ENCODE data around the gene EXOC3L1. TPM values are rescaled to one million over a fixed set of nuclear protein-coding genes. Genes with fewer than 3 reads are reported as not detected.

EXOC3L1 gene
- total and polyA plus RNA-seq, 2 of the 13 experiments (the other 11 are each of a cell fraction or from before 2014, with no cell fraction given) = 0.12 TPM; not detected in 1

GRCh38 chr16:67212766-67213165 is 22.8 kb upstream of the EXOC3L1 start:
- ATAC-seq (no peak), DNase-seq (ENCODE audit: low spot score) (no peak), FAIRE-seq (no peak)
- CTCF ChIA-PET (ENCODE audit: low intra/inter-chr PET ratio, low total read pairs) = no interaction called here
- Histone ChIP-seq H3K4me3 (replicated peaks in 1 of 3; ENCODE audit: insufficient read depth in 1 of 3, low read depth in 2 of 3, low read length in 3 of 3) (no peak overlapping the region), H3K36me3 (replicated peaks in 1 of 2; ENCODE audit: control insufficient read depth in 1 of 2, insufficient read depth in 2 of 2, low read length in 2 of 2) (no peaks in the 10 kb centered on the region), H3K9me3 (ENCODE audit: low read length) (no peaks in the 10 kb centered on the region), H3K79me2 (ENCODE audit: insufficient read depth, low read length) (no peaks in the 10 kb centered on the region), H2AFZ (ENCODE audit: low read length) (no peak overlapping the region), H3K4me1 (ENCODE audit: insufficient read depth, low read length) (peaks cover 46% of the 10 kb centered on the region), H3K9ac (ENCODE audit: insufficient read depth, low read depth, low read length) (no peak overlapping the region), H3K4me2 (ENCODE audit: low read depth, low read length) (no peak overlapping the region), H3K27ac (ENCODE audit: extremely low read length, insufficient read depth, low read length) (no peak overlapping the region), H3K27me3 (ENCODE audit: control insufficient read depth in 1 of 2, insufficient read depth in 2 of 2, low read length in 2 of 2) (peaks cover 0 to 2% of the 10 kb centered on the region in 2 experiments; a peak in 1 of 5 replicates), H4K20me1 (ENCODE audit: insufficient read depth, low read length) (no peaks in the 10 kb centered on the region)
- POLR2A ChIA-PET = interaction anchor here (0.7 to 1.4 kb wide), 3 partner anchors 11 to 34 kb away, joined by 3 to 6 read pairs (median 3); partner anchors contain the start of gene FHOD1
- in situ Hi-C loops (cut with HindIII; ENCODE audit: extremely low pct_ligation_motif_present, low pct_unique_long_range_greater_than_20kb) (no loop called here), intact Hi-C loops (cut with micrococcal nuclease; ENCODE audit: unreplicated experiment) (no loop called here)
- no TSS peak for BruUV-seq (replicated peaks)
- TF ChIP-seq ZNF782 (CRISPR knock-in tag; IDR thresholded peaks at IDR 0.05; ENCODE audit: borderline replicate concordance) = no peak
- TF ChIP-seq, protein P1, sequence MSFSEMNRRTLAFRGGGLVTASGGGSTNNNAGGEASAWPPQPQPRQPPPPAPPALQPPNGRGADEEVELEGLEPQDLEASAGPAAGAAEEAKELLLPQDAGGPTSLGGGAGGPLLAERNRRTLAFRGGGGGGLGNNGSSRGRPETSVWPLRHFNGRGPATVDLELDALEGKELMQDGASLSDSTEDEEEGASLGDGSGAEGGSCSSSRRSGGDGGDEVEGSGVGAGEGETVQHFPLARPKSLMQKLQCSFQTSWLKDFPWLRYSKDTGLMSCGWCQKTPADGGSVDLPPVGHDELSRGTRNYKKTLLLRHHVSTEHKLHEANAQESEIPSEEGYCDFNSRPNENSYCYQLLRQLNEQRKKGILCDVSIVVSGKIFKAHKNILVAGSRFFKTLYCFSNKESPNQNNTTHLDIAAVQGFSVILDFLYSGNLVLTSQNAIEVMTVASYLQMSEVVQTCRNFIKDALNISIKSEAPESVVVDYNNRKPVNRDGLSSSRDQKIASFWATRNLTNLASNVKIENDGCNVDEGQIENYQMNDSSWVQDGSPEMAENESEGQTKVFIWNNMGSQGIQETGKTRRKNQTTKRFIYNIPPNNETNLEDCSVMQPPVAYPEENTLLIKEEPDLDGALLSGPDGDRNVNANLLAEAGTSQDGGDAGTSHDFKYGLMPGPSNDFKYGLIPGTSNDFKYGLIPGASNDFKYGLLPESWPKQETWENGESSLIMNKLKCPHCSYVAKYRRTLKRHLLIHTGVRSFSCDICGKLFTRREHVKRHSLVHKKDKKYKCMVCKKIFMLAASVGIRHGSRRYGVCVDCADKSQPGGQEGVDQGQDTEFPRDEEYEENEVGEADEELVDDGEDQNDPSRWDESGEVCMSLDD (CRISPR knock-in tag; IDR thresholded peaks at IDR 0.05; ENCODE audit: borderline replicate concordance) = no peak
- no peak for TF ChIP-seq IRX3 (CRISPR knock-in tag; IDR thresholded peaks at IDR 0.05; ENCODE audit: borderline replicate concordance, low read depth)
- TF ChIP-seq ZBTB20 (CRISPR knock-in tag; IDR thresholded peaks at IDR 0.05; ENCODE audit: borderline replicate concordance, low read depth) = no peak
- TF ChIP-seq ARID2 (CRISPR knock-in tag; IDR thresholded peaks at IDR 0.05; ENCODE audit: borderline replicate concordance) = no peak
- no peak for TF ChIP-seq ZNF558 (CRISPR knock-in tag; IDR thresholded peaks at IDR 0.05; ENCODE audit: borderline replicate concordance)
- TF ChIP-seq ZBTB38 (CRISPR knock-in tag; IDR thresholded peaks at IDR 0.05) = no peak
- TF ChIP-seq MZF1 (CRISPR knock-in tag; IDR thresholded peaks at IDR 0.05; ENCODE audit: borderline replicate concordance) = no peak
- no peak for TF ChIP-seq DR1 (CRISPR knock-in tag; IDR thresholded peaks at IDR 0.05)
- no peak for TF ChIP-seq ZNF263 (CRISPR knock-in tag; IDR thresholded peaks at IDR 0.05)
- TF ChIP-seq SP2 (CRISPR knock-in tag; IDR thresholded peaks at IDR 0.05) = no peak
- TF ChIP-seq USF2 (IDR thresholded peaks at IDR 0.05; ENCODE audit: low read depth, low read length) = no peak
- no peak for TF ChIP-seq USF2 (CRISPR knock-in tag; IDR thresholded peaks at IDR 0.05; ENCODE audit: borderline replicate concordance)
- no peak for TF ChIP-seq ZNF670 (CRISPR knock-in tag; IDR thresholded peaks at IDR 0.05; ENCODE audit: borderline replicate concordance)
- no peak for TF ChIP-seq ATF1 (CRISPR knock-in tag; IDR thresholded peaks at IDR 0.05)
- no peak for TF ChIP-seq MYC (CRISPR knock-in tag; IDR thresholded peaks at IDR 0.05; ENCODE audit: borderline replicate concordance)
- TF ChIP-seq, protein P2, sequence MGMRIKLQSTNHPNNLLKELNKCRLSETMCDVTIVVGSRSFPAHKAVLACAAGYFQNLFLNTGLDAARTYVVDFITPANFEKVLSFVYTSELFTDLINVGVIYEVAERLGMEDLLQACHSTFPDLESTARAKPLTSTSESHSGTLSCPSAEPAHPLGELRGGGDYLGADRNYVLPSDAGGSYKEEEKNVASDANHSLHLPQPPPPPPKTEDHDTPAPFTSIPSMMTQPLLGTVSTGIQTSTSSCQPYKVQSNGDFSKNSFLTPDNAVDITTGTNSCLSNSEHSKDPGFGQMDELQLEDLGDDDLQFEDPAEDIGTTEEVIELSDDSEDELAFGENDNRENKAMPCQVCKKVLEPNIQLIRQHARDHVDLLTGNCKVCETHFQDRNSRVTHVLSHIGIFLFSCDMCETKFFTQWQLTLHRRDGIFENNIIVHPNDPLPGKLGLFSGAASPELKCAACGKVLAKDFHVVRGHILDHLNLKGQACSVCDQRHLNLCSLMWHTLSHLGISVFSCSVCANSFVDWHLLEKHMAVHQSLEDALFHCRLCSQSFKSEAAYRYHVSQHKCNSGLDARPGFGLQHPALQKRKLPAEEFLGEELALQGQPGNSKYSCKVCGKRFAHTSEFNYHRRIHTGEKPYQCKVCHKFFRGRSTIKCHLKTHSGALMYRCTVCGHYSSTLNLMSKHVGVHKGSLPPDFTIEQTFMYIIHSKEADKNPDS (CRISPR knock-in tag; IDR thresholded peaks at IDR 0.05) = no peak

Measured in HepG2 (cell line).